PFSK-1 (cell line): ENCODE data around the gene TBC1D22A.

Experiments
- FOXP2 ChIP-seq: optimal IDR thresholded peaks from 2 replicates; pipeline ENCODE3; 2011; ENCODE audit warnings: borderline replicate concordance, control low read depth, inconsistent platforms; ENCODE audit not compliant: insufficient read depth; ENCODE audit errors: extremely low read length, extremely low read depth
- POLR2AphosphoS5 ChIP-seq: IDR thresholded peaks from 2 replicates; pipeline ENCODE4 v1.6.1; 2012; ENCODE audit warnings: low read depth, mild to moderate bottlenecking, control low read depth, low read length, moderate library complexity
- SIN3A ChIP-seq: IDR thresholded peaks from 2 replicates; pipeline ENCODE4 v1.6.1; 2012; ENCODE audit warnings: mild to moderate bottlenecking, low read length, moderate library complexity, borderline replicate concordance; ENCODE audit not compliant: insufficient read depth
- TAF1 ChIP-seq: IDR thresholded peaks from 2 replicates; pipeline ENCODE4 v1.6.1; 2012; ENCODE audit warnings: low read length, control low read depth, borderline replicate concordance; ENCODE audit not compliant: insufficient read depth
- TF ChIP-seq, protein P1 (sequence below), 2 experiments: IDR thresholded peaks; 2 replicates each; pipeline versions ENCODE4 v1.6.1 to v1.8.0; 2011 to 2012; ENCODE audit warnings: low read depth in 2 of 2, low read length in 2 of 2, control low read depth in 1 of 2, inconsistent platforms in 1 of 2, mild to moderate bottlenecking in 1 of 2, moderate library complexity in 1 of 2; ENCODE audit not compliant: insufficient read depth in 1 of 2

The TBC1D22A gene

DNA sequence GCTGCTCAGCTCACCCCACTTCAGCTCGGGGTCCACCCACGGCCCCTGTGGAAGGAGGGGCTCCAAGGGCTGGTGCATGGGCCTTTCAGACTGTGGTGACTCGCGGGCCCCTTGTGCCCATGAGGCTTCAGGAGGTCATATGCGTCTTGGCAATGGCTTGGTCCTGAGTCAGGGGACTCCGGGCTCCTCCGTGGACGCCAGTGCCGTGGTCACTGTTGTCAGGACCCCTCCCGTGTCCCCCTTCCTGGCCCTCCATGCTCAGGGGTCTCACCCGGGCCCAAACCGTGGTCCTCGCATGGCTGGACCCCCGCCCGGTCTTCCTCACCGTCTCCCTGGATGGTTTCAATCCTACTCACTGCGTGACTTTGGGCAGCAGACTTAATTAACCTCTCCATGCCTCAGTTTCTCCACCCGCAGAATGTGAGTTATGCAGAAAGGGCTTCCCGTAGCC, 436.4 kb downstream of the TBC1D22A start:
- TF ChIP-seq POLR2AphosphoS5 (no peak), TAF1 (no peak), SIN3A (no peak), FOXP2 (no peak)
- TF ChIP-seq, protein P1, sequence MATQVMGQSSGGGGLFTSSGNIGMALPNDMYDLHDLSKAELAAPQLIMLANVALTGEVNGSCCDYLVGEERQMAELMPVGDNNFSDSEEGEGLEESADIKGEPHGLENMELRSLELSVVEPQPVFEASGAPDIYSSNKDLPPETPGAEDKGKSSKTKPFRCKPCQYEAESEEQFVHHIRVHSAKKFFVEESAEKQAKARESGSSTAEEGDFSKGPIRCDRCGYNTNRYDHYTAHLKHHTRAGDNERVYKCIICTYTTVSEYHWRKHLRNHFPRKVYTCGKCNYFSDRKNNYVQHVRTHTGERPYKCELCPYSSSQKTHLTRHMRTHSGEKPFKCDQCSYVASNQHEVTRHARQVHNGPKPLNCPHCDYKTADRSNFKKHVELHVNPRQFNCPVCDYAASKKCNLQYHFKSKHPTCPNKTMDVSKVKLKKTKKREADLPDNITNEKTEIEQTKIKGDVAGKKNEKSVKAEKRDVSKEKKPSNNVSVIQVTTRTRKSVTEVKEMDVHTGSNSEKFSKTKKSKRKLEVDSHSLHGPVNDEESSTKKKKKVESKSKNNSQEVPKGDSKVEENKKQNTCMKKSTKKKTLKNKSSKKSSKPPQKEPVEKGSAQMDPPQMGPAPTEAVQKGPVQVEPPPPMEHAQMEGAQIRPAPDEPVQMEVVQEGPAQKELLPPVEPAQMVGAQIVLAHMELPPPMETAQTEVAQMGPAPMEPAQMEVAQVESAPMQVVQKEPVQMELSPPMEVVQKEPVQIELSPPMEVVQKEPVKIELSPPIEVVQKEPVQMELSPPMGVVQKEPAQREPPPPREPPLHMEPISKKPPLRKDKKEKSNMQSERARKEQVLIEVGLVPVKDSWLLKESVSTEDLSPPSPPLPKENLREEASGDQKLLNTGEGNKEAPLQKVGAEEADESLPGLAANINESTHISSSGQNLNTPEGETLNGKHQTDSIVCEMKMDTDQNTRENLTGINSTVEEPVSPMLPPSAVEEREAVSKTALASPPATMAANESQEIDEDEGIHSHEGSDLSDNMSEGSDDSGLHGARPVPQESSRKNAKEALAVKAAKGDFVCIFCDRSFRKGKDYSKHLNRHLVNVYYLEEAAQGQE (IDR thresholded peaks at IDR 0.05; ENCODE audit: insufficient read depth in 1 of 2, low read depth in 2 of 2, low read length in 2 of 2), result no peak

DNA sequence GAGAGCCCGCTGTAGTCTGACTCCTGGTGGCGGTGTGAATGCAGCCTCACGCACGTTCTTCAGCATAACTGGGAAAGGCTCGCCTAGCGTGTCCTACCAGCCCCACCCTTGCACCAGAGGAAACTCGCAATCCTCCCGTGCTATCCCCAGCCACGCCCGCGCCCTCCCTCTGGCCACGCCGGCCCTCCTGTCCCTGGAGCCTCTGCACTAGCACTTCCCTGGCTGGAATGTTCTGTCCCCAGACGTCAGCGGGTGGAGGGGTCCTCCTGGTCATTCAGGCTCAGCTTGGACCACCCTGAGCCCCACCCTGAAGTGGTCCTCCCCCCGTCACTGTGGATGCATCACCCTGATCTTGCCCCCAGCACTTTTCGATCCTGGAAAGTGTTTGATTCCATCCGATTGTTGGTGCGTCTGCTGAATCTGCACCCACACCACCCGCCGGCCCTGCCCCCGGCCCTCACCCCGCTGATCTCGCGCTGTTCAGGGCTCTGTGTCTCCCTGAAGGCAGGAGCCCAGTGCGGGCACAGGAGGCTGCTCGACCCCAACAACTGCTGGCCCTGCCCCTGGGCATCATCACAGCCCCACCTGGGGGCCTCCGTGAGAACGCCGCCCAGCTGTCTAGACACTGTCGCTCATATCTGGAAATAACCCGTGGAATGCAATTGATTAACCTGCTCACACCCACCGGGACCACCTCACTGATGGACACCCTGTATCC, 437.0 kb downstream of the TBC1D22A start:
- TF ChIP-seq SIN3A (no peak), FOXP2 (no peak), POLR2AphosphoS5 (no peak), TAF1 (no peak)
- TF ChIP-seq, protein P1 (IDR thresholded peaks at IDR 0.05; ENCODE audit: insufficient read depth in 1 of 2, low read depth in 2 of 2, low read length in 2 of 2), result no peak

DNA sequence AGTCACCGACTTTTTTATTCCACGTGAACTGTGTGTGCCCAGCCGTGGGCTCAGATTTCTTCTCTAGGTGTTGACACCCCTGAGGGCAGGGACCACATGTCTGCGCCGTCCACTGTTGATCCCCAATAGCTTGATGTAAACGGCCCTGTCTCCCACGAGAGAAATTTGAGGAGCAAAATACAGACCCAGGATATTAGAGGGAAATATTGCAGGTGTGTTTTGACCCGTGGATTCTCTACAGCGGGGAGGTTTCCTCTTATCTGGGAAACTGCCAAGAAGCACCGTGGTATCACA, 437.5 kb downstream of the TBC1D22A start:
- no peak for TF ChIP-seq POLR2AphosphoS5

DNA sequence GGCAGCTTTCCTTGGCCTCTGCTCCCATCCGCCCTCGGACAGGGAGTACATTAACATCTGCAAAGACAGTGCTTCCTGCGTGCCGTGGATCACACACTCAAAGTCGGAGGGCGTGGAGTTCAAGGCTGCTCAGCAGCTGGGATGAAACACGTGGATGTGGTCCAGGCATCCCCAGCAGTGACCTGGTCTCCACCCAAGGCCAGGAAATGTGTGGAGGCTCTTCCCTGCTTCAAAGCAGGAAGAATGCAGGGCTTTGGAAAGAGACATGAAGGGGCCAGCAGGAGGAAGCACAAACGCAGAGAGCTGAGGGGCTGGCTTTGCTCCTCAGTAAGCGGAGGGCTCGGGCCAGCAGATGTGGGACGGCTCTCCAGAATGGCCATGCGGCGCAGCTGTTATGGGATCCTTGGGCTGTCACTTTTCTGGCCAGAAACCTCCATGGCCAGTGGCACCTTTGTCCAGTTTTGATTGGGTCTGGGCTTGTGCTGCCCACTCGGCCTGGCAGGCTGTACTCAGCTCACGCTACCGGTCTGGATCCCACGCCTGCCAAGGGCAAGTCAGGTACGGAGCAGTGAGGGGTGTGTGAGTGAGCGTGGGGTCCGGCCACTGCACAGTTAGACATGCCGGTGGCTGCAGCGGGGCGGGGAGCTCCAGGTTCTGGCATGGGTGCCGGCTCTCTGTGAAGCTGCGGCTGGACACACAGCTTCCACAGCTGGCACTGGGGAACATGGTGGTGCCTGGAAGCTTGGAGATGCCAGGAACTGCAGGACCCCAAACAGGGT, 438.0 kb downstream of the TBC1D22A start:
- TF ChIP-seq POLR2AphosphoS5 (no peak), SIN3A (no peak), TAF1 (no peak)
- TF ChIP-seq, protein P1 (IDR thresholded peaks at IDR 0.05; ENCODE audit: insufficient read depth in 1 of 2, low read depth in 2 of 2, low read length in 2 of 2), result no peak

DNA sequence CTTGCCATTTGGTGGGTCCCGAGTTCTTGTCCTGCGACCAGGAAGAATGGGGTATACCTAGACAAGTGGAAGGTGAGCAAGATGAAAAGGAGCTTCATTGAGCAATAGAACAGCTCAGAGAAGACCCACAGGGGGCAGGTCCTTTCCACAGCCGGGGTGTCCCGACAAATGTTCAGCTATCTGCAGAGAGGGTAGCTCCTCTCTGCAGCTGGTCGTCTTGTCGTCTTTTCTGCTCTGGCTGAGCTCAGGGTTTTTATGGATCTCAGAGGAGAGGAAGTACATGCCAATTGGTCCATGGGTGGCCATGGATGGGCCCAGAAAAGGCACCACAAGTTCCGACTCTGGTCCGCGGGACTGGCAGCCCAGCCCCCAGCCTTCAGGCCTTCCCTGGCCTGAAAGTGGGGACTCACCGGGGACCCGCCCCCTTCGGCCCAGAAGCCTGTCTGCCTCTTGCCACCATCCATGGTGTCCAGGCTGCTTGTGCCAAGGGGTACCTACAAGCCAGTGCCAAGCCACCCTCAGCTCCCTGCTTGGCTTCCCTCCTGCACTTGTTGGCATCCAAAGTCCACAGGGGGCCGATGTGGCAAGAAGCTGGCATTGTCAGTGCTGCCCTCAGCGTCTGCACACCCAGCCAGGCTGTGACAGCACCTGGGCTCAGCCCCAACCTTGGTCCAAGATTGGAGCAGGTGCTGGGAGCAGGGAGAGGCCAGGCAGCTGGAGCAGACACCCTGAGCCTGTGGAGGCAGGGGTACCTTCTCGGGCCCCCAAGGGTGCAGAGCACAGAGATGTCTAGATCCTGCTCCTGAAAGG, 438.9 kb downstream of the TBC1D22A start:
- TF ChIP-seq TAF1 (no peak), FOXP2 (no peak)
